CD4-positive, alpha-beta T cell treated with Interleukin-17A for 4 hours (primary cell): ENCODE results near the gene PTGR3.

ENCODE experiments used
- DNase-seq: peaks from one replicate; pipeline ENCODE4 v3.0.0-alpha.2; 2020; ENCODE audit warnings: mixed read lengths

The PTGR3 gene

DNA sequence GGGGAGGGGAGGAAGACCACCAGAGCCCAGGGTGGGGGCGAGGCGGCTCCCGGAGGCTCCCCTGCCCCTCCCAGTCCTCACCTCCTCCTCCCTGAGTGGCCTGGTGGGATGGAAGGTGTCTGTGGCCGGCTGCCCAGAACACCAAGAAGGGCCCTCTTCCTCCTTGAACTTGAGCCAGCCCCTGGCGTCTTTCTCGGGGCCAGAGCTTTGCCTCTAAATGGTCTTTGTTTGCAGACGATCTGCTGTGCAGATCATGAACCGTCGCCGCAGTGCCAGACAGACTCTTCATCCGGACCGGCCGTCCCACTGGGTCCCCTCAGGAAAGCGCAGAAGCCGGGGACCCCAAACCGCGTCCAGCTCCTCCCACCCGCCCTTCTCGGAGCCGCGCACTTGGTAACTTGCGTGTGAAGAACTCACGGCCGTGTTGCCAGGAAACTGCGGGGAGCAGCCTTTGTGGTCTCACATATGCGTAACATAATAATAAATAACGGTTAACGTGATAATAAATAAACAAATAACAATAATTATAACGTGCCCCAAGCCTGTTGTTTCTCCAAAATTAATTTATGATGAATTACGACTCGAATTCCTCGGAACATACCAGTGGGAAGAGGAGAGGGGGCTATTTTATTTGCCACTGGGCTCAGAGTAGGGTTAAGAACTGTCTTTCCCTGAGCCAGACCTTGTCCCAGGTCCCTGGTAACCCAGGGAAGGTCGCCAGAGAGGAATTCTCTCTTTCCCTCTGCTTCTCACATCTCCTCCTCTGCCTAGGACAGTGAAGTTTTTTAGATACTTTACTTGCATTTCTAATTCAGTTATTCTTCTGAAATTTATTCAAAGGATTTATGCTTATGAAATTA lies 41.0 kb downstream of the PTGR3 start:
- no peak for DNase-seq

DNA sequence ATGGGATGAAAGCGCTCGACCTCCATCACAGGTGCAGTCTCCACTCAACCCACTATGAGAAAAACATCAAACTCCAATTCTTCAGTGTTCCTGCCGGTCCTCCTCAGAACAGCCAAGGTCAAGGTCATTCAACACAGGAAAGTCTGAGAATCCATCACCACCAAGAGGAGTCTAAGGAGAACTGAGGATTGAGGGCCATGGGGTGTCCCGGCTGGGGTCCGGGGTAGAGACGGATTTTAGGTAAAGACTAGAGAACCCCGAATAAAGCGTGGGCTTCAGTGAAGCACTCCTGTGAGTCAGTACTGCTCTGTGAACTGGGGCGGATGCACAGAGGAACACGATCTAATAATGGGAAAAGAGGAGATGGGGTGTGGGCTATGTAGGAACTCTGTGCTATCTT lies 41.8 kb downstream of the PTGR3 start:
- DNase-seq, result no peak

- DNase-seq, result no peak
Observed at GRCh38 chr18:75165926-75166325, 43.0 kb downstream of the PTGR3 start.

GRCh38 chr18:75164479-75164878 lies 44.5 kb downstream of the PTGR3 start:
- DNase-seq, result no peak

DNA sequence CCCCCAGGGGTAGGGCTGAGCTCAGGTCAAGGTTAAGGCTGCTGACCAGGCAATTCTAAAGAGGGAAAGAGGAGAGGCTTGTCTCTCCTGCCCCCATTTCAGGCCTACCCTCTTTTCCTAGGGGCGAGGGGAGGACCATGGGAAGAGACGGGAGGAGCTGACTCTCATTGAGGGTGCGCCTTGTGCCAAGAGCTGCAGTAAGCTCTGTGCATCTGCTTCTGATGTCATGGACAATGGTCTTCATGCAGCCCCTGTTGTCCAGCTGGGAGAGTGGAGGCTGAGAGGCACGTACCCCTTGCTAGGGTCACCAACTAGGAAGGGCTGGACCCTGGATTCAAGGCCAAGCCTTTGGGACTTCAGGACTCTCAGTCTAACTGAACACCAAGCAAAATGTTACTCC lies 45.2 kb downstream of the PTGR3 start:
- DNase-seq, result no peak

DNA sequence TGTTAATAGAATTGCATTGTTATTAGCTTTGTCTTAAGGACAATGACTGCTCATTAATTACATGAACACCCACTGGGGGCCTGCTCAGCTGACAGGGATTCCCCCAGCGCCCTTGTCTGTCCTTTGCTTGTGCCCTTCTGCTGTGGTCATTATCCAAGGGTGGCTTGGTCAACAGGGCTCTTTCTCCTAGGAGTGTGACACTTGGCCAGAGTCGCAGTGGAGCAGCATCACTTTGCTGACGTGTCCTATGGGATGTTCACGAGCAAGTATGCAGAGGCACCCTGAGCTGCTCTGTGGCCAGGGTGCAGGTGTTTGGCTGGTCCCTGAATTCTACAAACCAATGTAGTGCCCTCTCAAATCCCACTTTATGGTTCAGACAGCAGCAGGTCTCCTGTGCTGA lies 46.0 kb downstream of the PTGR3 start:
- no peak for DNase-seq

- no peak for DNase-seq
Observed at GRCh38 chr18:75162467-75162866, 46.5 kb downstream of the PTGR3 start.

GRCh38 chr18:75161256-75162028 lies 47.5 kb downstream of the PTGR3 start:
- peak; percentile 61 for DNase-seq

DNA sequence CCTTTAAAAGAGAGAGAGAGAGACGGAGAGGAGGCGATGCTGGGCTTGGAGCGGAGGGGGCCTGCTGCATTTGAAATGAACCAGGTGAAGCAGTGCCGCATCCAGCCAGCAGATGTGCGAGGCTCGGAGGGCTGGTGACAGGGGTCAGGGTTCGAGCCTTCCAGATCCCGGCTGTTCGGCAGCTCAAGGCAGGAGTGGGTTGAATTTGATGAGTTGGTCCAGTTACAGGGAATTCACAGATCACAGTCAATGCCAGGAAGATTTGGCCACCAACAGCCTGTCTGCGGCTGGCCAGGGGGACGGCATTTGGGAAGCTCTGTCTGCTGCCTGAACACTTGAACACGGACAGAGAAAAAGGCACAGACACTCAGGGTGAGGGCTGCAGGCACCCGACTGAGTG lies 48.6 kb downstream of the PTGR3 start:
- DNase-seq, result no peak

DNA sequence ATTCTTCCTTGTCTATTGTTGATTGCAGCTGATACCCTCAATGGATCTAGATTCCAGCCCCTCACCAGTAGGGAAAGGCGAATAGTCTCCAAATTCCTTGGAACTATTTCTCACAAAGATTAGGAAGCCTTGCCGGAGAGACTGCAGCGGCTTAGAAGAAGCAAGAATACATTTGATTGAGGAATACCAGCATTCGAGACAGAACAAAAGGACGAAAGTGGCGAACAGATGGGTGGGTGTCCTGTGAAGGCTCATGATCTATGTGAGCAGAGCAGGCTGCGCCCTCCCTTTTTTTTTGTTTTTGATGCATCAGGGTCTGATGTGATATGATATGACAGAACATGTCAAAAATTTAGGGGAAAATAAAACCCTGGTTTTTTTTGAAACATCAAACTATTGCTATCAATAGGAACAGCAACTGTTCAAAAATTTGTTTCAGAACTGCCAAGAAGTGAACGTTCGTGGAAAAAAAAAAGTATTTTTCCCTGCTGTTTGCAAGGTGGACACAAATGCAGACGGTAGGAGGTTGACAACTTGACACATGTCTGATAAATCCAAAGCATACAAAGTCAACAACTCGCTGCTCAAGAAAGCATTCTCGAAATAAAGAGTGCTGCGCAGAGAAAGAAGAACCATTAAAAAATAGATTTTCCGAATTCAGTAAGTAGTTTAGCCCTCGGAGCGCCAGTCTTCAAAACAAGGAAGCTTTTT lies 49.1 kb downstream of the PTGR3 start:
- DNase-seq, result no peak

GRCh38 chr18:75159238-75159518 lies 49.8 kb downstream of the PTGR3 start:
- no peak for DNase-seq
